Activated CD8-positive, alpha-beta T cell treated with anti-CD3 and anti-CD28 coated beads for 36 hours (primary cell): ENCODE results near the gene NF1. TPM values are rescaled to one million over a fixed set of nuclear protein-coding genes. Genes with fewer than 3 reads are reported as not detected.

Experiments used
- ATAC-seq: fragments of 200-7000 bp; cut with Tn5 transposase; one replicate; pipeline ENCODE4 v1.10.0; 2021; ENCODE audit warnings: mild to moderate bottlenecking, moderate library complexity
- CTCF ChIA-PET: fragments of 350-600 bp; sonication (Branson Sonifier 250); formaldehyde crosslinking; loops from one replicate; lab custom pipeline; 2021; ENCODE audit warnings: antibody characterized with exemption; lab: Charles Lee
- POLR2A ChIA-PET: fragments of 350-600 bp; sonication (Branson Sonifier 250); formaldehyde crosslinking; loops from one replicate; lab custom pipeline; 2021; ENCODE audit warnings: antibody characterized with exemption; lab: Charles Lee
- DNase-seq: peaks from one replicate; pipeline ENCODE4 v3.0.0-alpha.2; 2020
- H3K27ac Mint-ChIP-seq: one replicate; pipeline ENCODE4 v1.8.0; 2021; ENCODE audit warnings: mild to moderate bottlenecking, mixed read lengths
- H3K27me3 Mint-ChIP-seq: one replicate; pipeline ENCODE4 v1.8.0; 2021; ENCODE audit warnings: mixed read lengths
- H3K36me3 Mint-ChIP-seq: one replicate; pipeline ENCODE4 v1.8.0; 2021; ENCODE audit warnings: low read depth, mixed read lengths
- H3K4me1 Mint-ChIP-seq: one replicate; pipeline ENCODE4 v1.8.0; 2021; ENCODE audit warnings: low read depth, mixed read lengths
- H3K4me3 Mint-ChIP-seq: one replicate; pipeline ENCODE4 v1.8.0; 2021; ENCODE audit warnings: mild to moderate bottlenecking, moderate library complexity, mixed read lengths
- H3K9me3 Mint-ChIP-seq: one replicate; pipeline ENCODE4 v1.8.0; 2021; ENCODE audit warnings: mixed read lengths
- intact Hi-C: fragments of 100-400 bp; cut with micrococcal nuclease; formaldehyde crosslinking; loops from one replicate; pipeline ENCODE4 v1.10.0; 2022
- total RNA-seq, 2 experiments: library from RNA; stranded (reverse); gene quantifications; one replicate each; pipeline ENCODE4 v1.2.3, GENCODE V29; 2021
- TF ChIP-seq, protein P1 (sequence below): fragments of 200-600 bp; IDR thresholded peaks from one replicate; pipeline ENCODE4 v1.8.0; 2022; ENCODE audit warnings: antibody characterized with exemption, mild to moderate bottlenecking

Gene NF1
- total RNA-seq, 2 experiments from 2014 or later: 19.4 to 20.1 TPM

DNA sequence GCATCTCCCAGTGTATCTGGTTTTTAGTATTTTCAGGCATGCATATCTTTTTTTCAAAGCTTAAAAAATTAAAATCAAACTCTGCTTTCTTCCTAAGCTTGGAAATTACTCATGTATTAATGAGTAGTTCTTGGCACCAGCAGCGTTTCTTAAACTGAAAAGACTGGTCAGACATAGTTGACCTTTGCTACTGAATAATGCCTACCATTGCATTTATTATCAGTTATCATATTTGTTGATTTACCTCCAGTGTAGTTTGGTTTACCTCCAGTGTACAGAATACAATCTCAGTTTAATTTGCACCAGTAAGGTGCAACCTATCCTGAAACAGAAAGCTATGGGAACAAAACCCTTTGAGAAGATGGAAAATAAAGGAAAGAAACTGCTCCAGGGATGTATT lies 261.2 kb downstream of the NF1 start:
- no peak overlapping the region for H3K27ac Mint-ChIP-seq
- ChIA-PET CTCF (no interaction called here), POLR2A (interaction anchor here (0.6 kb wide), 1 partner anchor 54 kb away, joined by 3 read pairs; no protein-coding TSS in a partner anchor)
- intact Hi-C loops: no loop called here
- no peaks in the 10 kb centered on the region for H3K27me3 Mint-ChIP-seq
- H3K4me1 Mint-ChIP-seq: no peaks in the 10 kb centered on the region
- peaks cover 10% of the 10 kb centered on the region for H3K36me3 Mint-ChIP-seq
- no peaks in the 10 kb centered on the region for H3K9me3 Mint-ChIP-seq
- no peak for ATAC-seq
- TF ChIP-seq, protein P1, sequence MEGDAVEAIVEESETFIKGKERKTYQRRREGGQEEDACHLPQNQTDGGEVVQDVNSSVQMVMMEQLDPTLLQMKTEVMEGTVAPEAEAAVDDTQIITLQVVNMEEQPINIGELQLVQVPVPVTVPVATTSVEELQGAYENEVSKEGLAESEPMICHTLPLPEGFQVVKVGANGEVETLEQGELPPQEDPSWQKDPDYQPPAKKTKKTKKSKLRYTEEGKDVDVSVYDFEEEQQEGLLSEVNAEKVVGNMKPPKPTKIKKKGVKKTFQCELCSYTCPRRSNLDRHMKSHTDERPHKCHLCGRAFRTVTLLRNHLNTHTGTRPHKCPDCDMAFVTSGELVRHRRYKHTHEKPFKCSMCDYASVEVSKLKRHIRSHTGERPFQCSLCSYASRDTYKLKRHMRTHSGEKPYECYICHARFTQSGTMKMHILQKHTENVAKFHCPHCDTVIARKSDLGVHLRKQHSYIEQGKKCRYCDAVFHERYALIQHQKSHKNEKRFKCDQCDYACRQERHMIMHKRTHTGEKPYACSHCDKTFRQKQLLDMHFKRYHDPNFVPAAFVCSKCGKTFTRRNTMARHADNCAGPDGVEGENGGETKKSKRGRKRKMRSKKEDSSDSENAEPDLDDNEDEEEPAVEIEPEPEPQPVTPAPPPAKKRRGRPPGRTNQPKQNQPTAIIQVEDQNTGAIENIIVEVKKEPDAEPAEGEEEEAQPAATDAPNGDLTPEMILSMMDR: no peak
- no peak for DNase-seq
- no peak overlapping the region for H3K4me3 Mint-ChIP-seq

- intact Hi-C loops: no loop called here
- TF ChIP-seq, protein P1: no peak
- H3K27ac Mint-ChIP-seq: no peak overlapping the region
- H3K4me3 Mint-ChIP-seq: no peak overlapping the region
- no peaks in the 10 kb centered on the region for H3K27me3 Mint-ChIP-seq
- H3K36me3 Mint-ChIP-seq: peaks cover 11% of the 10 kb centered on the region
- H3K9me3 Mint-ChIP-seq: no peaks in the 10 kb centered on the region
- POLR2A ChIA-PET: no interaction called here
- no peak for DNase-seq
- no peak for ATAC-seq
- CTCF ChIA-PET: no interaction called here
- no peaks in the 10 kb centered on the region for H3K4me1 Mint-ChIP-seq
These were observed 262.3 kb downstream of the NF1 start for GRCh38 chr17:31357091-31357490.

DNA sequence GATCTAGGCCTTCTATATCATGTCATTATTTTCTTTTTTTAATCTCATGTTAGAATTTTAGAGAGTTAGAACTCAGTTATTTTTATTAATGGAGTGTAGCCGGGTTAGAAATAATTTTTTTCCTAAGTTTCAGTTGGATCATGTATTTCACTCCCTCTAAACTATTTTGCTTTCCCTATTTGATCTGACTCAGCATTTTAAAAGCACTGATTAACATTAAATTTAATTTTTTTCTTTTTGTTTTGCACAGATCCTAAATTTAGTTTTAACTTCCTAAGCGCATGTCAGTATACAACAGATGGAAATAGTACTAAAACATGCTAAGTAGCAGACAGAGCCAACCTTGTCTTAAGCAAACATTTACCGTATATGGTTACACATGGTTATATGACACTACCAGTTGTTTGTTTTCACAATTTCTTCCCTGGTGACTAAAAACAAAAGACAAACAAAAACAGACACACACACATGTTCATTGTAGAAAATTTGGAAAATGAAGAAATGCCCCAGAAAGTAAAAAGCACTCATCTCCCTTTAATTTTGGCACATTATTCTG lies 263.1 kb downstream of the NF1 start:
- no peak for ATAC-seq
- ChIA-PET POLR2A (no interaction called here), CTCF (no interaction called here)
- no peak overlapping the region for H3K27ac Mint-ChIP-seq
- no peaks in the 10 kb centered on the region for H3K4me1 Mint-ChIP-seq
- TF ChIP-seq, protein P1: no peak
- H3K36me3 Mint-ChIP-seq: peaks cover 12% of the 10 kb centered on the region
- H3K9me3 Mint-ChIP-seq: no peaks in the 10 kb centered on the region
- no peak for DNase-seq
- H3K27me3 Mint-ChIP-seq: no peaks in the 10 kb centered on the region
- intact Hi-C loops: no loop called here
- no peak overlapping the region for H3K4me3 Mint-ChIP-seq

DNA sequence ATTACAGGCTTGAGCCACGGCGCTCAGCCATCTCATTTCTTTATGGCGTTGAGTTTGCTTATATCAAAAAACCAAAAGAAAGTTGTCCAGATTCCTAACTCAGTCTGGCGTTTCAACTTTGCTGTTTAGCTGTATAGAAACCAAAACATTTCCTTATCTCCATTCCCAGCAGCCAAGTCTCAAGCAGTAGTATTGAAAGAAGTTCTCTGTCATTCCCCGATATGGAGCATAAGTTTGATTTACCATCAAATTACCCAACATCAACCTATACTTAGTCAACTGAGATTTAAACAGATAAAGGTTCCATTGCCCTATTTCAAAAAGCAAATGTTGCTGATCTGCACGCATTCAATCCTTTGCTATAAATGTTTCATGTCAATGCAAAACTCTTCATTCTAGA lies 269.2 kb downstream of the NF1 start:
- DNase-seq (no peak), ATAC-seq (no peak)
- ChIA-PET POLR2A (no interaction called here), CTCF (interaction anchor here (0.6 to 4.3 kb wide), 3 partner anchors 8 to 148 kb away, joined by 3 to 20 read pairs (median 3); no protein-coding TSS in a partner anchor)
- no peak overlapping the region for H3K4me3 Mint-ChIP-seq
- no peaks in the 10 kb centered on the region for H3K27me3 Mint-ChIP-seq
- H3K9me3 Mint-ChIP-seq: no peaks in the 10 kb centered on the region
- intact Hi-C loops: no loop called here
- TF ChIP-seq, protein P1: no peak
- H3K4me1 Mint-ChIP-seq: no peaks in the 10 kb centered on the region
- H3K36me3 Mint-ChIP-seq: peaks cover 6% of the 10 kb centered on the region
- no peak overlapping the region for H3K27ac Mint-ChIP-seq

DNA sequence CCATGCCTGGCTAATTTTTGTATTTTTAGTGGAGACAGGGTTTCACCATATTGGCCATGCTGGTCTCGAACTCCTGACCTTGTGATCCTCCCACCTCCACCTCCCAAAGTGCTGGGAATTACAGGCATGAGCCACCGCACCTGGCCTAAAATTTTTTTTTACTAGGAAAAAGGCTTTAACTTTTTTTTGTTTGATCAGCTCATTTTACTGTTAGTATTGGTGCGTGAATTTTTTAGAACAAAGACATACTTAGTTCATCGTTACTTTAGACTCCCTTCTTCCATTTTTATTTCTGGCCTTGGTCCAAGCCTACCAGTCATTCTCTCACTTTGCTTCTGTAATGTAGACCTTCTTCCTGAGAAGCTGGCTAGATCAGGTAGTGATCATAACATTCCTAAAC lies 271.3 kb downstream of the NF1 start:
- DNase-seq: no peak
- Mint-ChIP-seq H3K9me3 (no peaks in the 10 kb centered on the region), H3K36me3 (peaks cover 5% of the 10 kb centered on the region), H3K4me1 (peaks cover 6% of the 10 kb centered on the region), H3K27ac (no peak overlapping the region), H3K27me3 (no peaks in the 10 kb centered on the region), H3K4me3 (no peak overlapping the region)
- ChIA-PET CTCF (interaction anchor here (0.8 to 2.2 kb wide), 4 partner anchors 13 to 159 kb away, joined by 3 to 6 read pairs (median 4); no protein-coding TSS in a partner anchor), POLR2A (no interaction called here)
- ATAC-seq: no peak
- intact Hi-C loops: no loop called here
- TF ChIP-seq, protein P1: no peak
